Parathyroid adenoma (tissue), 2 donors: ENCODE results near the gene MS4A15.

Experiments
- H2AFZ ChIP-seq: fragments of 300-600 bp; sonication (generic); one replicate; pipeline ENCODE4 v1.7.0; 2017; ENCODE audit warnings: antibody characterized with exemption, mild to moderate bottlenecking
- H3K27ac ChIP-seq: fragments of 300-600 bp; sonication (generic); one replicate; pipeline ENCODE4 v1.7.0; 2017
- H3K27me3 ChIP-seq: fragments of 300-600 bp; sonication (generic); one replicate; pipeline ENCODE4 v1.7.0; 2017; ENCODE audit warnings: low read length; ENCODE audit not compliant: control insufficient read depth, insufficient read depth
- H3K36me3 ChIP-seq: fragments of 300-600 bp; sonication (generic); one replicate; pipeline ENCODE4 v1.7.0; 2017; ENCODE audit warnings: low read length; ENCODE audit not compliant: control insufficient read depth, insufficient read depth
- H3K4me1 ChIP-seq: fragments of 300-600 bp; sonication (generic); one replicate; pipeline ENCODE4 v1.7.0; 2017; ENCODE audit warnings: control low read depth
- H3K4me2 ChIP-seq: fragments of 300-600 bp; sonication (generic); one replicate; pipeline ENCODE4 v1.7.0; 2017; ENCODE audit warnings: low read length
- H3K4me3 ChIP-seq: fragments of 300-600 bp; sonication (generic); one replicate; pipeline ENCODE4 v1.7.0; 2017; ENCODE audit warnings: low read depth, low read length
- H3K79me2 ChIP-seq: fragments of 300-600 bp; sonication (generic); one replicate; pipeline ENCODE4 v1.7.0; 2017; ENCODE audit warnings: control low read depth
- H3K9ac ChIP-seq: fragments of 300-600 bp; sonication (generic); one replicate; pipeline ENCODE4 v1.7.0; 2017; ENCODE audit warnings: mild to moderate bottlenecking
- H3K9me3 ChIP-seq: fragments of 300-600 bp; sonication (generic); one replicate; pipeline ENCODE4 v1.7.0; 2017; ENCODE audit warnings: low read length; ENCODE audit not compliant: control insufficient read depth
- CTCF ChIP-seq: fragments of 300-600 bp; sonication (generic); IDR thresholded peaks from one replicate; pipeline ENCODE4 v1.7.0; 2017; ENCODE audit warnings: antibody characterized with exemption, mild to moderate bottlenecking
- donor health status: primary hyperparathyroidism.

MS4A15 gene

GRCh38 chr11:60803273-60803936 lies 46.7 kb downstream of the MS4A15 start:
- Histone ChIP-seq H3K9ac (no peak overlapping the region), H3K27ac (no peak overlapping the region), H3K4me3 (no peak overlapping the region), H3K4me2 (no peak overlapping the region), H3K4me1 (peaks cover 3% of the 10 kb centered on the region), H3K79me2 (no peaks in the 10 kb centered on the region), H3K36me3 (no peaks in the 10 kb centered on the region), H2AFZ (no peak overlapping the region), H3K27me3 (no peaks in the 10 kb centered on the region), H3K9me3 (no peaks in the 10 kb centered on the region)
- TF ChIP-seq CTCF = no peak

- TF ChIP-seq CTCF = no peak
- Histone ChIP-seq H2AFZ (no peak overlapping the region), H3K27ac (no peak overlapping the region), H3K27me3 (no peaks in the 10 kb centered on the region), H3K9me3 (no peaks in the 10 kb centered on the region), H3K9ac (no peak overlapping the region), H3K36me3 (no peaks in the 10 kb centered on the region), H3K4me2 (no peak overlapping the region), H3K4me3 (no peak overlapping the region), H3K4me1 (no peaks in the 10 kb centered on the region), H3K79me2 (no peaks in the 10 kb centered on the region)
Observed at GRCh38 chr11:60809249-60809648, 52.6 kb downstream of the MS4A15 start.

GRCh38 chr11:60809691-60810090 lies 53.0 kb downstream of the MS4A15 start:
- H3K79me2 ChIP-seq = no peaks in the 10 kb centered on the region
- H3K4me1 ChIP-seq = no peaks in the 10 kb centered on the region
- no peaks in the 10 kb centered on the region for H3K36me3 ChIP-seq
- no peak overlapping the region for H3K4me2 ChIP-seq
- no peaks in the 10 kb centered on the region for H3K27me3 ChIP-seq
- TF ChIP-seq CTCF = no peak
- H3K9me3 ChIP-seq = no peaks in the 10 kb centered on the region
- no peak overlapping the region for H2AFZ ChIP-seq
- H3K4me3 ChIP-seq = no peak overlapping the region
- H3K9ac ChIP-seq = no peak overlapping the region
- H3K27ac ChIP-seq = no peak overlapping the region

- Histone ChIP-seq H3K9me3 (no peaks in the 10 kb centered on the region), H3K9ac (no peak overlapping the region), H2AFZ (no peak overlapping the region), H3K27ac (no peak overlapping the region), H3K79me2 (no peaks in the 10 kb centered on the region), H3K4me2 (no peak overlapping the region), H3K27me3 (no peaks in the 10 kb centered on the region), H3K4me3 (no peak overlapping the region), H3K36me3 (no peaks in the 10 kb centered on the region), H3K4me1 (no peaks in the 10 kb centered on the region)
- no peak for TF ChIP-seq CTCF
Observed at GRCh38 chr11:60810151-60810550, 53.5 kb downstream of the MS4A15 start.

GRCh38 chr11:60810569-60810968 lies 53.9 kb downstream of the MS4A15 start:
- H3K4me3 ChIP-seq = no peak overlapping the region
- no peaks in the 10 kb centered on the region for H3K79me2 ChIP-seq
- no peak overlapping the region for H2AFZ ChIP-seq
- H3K4me2 ChIP-seq = no peak overlapping the region
- no peak for TF ChIP-seq CTCF
- H3K36me3 ChIP-seq = no peaks in the 10 kb centered on the region
- no peaks in the 10 kb centered on the region for H3K9me3 ChIP-seq
- H3K9ac ChIP-seq = no peak overlapping the region
- no peaks in the 10 kb centered on the region for H3K27me3 ChIP-seq
- H3K27ac ChIP-seq = no peak overlapping the region
- no peaks in the 10 kb centered on the region for H3K4me1 ChIP-seq
